Large intestine (tissue), 3 donors: ENCODE measurements around the gene AGAP3. TPM values are rescaled to one million over a fixed set of nuclear protein-coding genes. Genes with fewer than 3 reads are reported as not detected.

Experiments
- DNase-seq, 2 donors: peaks; one replicate each; pipeline versions ENCODE4 v3.0.0 to v3.0.0-alpha.2; 2013
- H3K27ac ChIP-seq: one replicate; pipeline ENCODE4 v1.5.1; 2013; ENCODE audit warnings: low read length
- H3K27me3 ChIP-seq: 2 replicates; pipeline ENCODE4 v1.6.1; 2013; ENCODE audit warnings: low read length; ENCODE audit not compliant: control insufficient read depth, insufficient read depth
- H3K36me3 ChIP-seq: 2 replicates; pipeline ENCODE4 v1.6.1; 2013; ENCODE audit warnings: low read length; ENCODE audit not compliant: control insufficient read depth, insufficient read depth
- H3K4me1 ChIP-seq: one replicate; pipeline ENCODE4 v1.6.1; 2013; ENCODE audit warnings: low read length; ENCODE audit not compliant: control insufficient read depth, insufficient read depth
- H3K4me3 ChIP-seq: one replicate; pipeline ENCODE4 v1.5.1; 2013; ENCODE audit warnings: low read length
- H3K9me3 ChIP-seq: one replicate; pipeline ENCODE4 v1.6.1; 2013; ENCODE audit warnings: mild to moderate bottlenecking, low read depth, low read length, moderate library complexity; ENCODE audit not compliant: control insufficient read depth
- WGBS: methylation state at CpG from one replicate; pipeline ENCODE4 v1.1.5; 2013; ENCODE audit warnings: low lambda C conversion rate; ENCODE audit not compliant: insufficient coverage; 5-methylcytosine and 5-hydroxymethylcytosine counted together
- polyA plus RNA-seq: library from polyadenylated mRNA; unstranded; fragments of 120-200 nt; gene quantifications from one replicate; pipeline ENCODE4 v1.2.1, GENCODE V29; 2013

Gene AGAP3
- polyA plus RNA-seq, 1 donor = 58.0 TPM

DNA sequence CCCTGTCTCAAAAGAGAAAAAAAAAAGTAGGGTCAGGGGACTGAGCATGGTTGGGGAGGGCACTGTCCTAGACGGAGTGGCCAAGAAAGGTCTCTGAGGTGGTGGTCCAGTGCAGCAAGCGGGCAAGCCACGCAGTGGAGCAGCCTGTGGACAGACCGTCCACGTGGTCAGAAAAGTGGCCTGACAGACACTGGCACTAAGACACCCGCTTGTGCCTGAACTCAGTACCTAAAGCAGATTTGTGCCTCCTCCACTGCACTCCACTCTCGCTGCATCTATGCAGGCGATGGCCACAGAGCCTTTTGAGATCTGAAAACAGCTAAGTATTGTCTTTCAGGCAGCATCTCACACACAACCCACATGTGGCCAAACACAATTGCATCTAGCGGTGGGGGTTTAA is 92.0 kb downstream of the AGAP3 start:
- H3K27me3 ChIP-seq = peaks cover 53% of the 10 kb centered on the region
- 100% methylated on average over 1 of the region's 9 CpGs for WGBS
- DNase-seq = no peak

DNA sequence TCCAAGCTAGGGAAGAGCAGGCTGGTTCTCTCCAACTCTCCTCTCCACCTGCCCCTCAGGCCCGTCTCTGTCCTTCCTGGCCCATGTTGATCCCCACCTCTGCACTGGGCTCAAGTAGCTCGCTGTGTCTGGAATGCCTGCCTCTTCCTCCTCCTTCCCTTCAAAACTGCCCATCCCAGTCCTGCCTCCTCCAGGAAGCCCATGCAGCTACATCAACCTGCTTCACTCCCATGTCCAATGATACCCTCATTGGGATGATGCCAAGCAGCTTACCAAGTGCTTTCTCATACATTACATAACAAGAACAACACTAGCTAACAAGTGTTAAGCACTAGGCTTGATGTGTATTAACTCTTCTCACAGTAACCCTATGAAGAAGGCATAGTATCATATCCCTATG is 92.6 kb downstream of the AGAP3 start:
- Histone ChIP-seq H3K9me3 (peaks cover 10% of the 10 kb centered on the region), H3K4me3 (no peak overlapping the region), H3K4me1 (no peaks in the 10 kb centered on the region), H3K27me3 (peaks cover 49% of the 10 kb centered on the region), H3K27ac (no peak overlapping the region), H3K36me3 (no peaks in the 10 kb centered on the region)
- 100% methylated on average over 1 of the region's 2 CpGs for WGBS
- no peak for DNase-seq

More for the DNA sequence above, 92.0 kb downstream of the AGAP3 start:
- no peak overlapping the region for H3K27ac ChIP-seq
- H3K36me3 ChIP-seq = no peaks in the 10 kb centered on the region
- no peaks in the 10 kb centered on the region for H3K4me1 ChIP-seq
- H3K9me3 ChIP-seq = peaks cover 13% of the 10 kb centered on the region
- H3K4me3 ChIP-seq = no peak overlapping the region

DNA sequence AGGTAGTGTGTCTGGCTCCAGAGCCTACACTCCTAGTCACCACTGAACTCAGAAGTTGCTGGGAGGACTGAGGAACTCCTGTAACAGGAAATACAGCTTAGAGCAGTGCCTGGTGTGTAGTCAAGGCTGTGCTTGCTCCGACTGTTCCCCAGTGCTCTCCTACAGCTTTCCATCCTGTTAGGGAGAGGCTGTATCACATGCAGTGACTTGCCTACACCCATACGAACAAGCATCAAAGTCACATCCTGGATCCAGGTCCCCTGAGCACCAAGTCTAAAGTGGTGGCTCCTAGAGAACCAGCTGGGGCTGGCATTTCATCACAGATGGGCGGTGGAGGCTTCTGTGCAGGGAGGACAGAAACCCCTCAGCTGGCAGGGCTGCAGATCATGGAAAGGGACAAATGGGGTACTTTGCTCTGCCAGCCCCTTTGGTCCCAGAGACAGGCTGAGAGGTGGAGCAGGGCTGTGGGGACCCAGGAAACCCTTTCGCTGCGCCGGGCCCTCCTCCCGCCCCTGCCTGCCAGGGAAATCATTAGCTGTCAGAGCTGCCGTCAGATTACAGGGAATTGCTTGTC is 93.1 kb downstream of the AGAP3 start:
- Histone ChIP-seq H3K9me3 (peaks cover 4% of the 10 kb centered on the region), H3K27ac (no peak overlapping the region), H3K27me3 (peaks cover 47% of the 10 kb centered on the region), H3K4me1 (no peaks in the 10 kb centered on the region), H3K36me3 (no peaks in the 10 kb centered on the region), H3K4me3 (no peak overlapping the region)
- WGBS = no CpG with 5 or more reads among the region's 8 CpGs
- no peak for DNase-seq

DNA sequence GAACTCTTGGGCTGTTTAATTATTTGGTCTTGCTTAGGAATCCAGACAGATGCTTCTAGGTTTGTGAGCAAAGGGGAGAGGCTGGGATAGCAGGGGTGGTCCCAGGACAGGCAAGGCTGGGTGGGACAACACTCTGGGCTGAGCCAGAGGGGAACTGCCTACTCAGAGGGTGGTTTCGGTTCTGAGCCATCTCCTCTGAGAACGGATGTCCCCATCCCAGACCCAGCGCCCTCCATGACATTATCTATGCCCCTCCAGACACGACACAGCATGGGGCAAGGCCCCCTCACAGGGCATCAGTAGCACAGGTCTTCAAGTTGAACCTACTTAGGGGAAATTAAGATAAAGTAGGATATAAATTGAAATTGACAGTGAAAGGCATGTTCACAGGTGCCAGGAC is 93.7 kb downstream of the AGAP3 start:
- WGBS = no CpG with 5 or more reads among the region's 4 CpGs
- Histone ChIP-seq H3K9me3 (no peaks in the 10 kb centered on the region), H3K4me1 (no peaks in the 10 kb centered on the region), H3K27me3 (peaks cover 42% of the 10 kb centered on the region), H3K4me3 (no peak overlapping the region), H3K36me3 (no peaks in the 10 kb centered on the region), H3K27ac (no peak overlapping the region)
- DNase-seq = no peak

DNA sequence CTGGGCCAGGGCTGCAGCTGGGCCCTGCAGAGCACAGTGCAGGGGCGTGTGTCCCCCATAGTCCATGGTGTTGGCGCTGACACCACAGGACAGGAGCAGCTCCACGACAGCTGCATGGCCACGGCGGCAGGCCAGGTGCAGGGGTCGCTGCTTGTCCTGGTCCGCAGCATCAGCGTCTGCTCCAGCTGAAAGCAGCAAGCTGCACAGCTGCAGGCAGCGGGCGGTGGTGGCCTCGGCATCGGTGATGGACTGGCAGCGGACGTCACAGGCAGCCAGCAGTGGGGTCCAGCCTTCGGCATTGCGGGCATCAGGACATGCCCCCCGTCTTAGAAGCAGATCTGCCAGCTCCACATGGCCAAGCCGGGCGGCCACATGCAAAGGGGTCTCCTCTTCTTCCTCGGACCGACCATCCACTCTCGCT is 94.7 kb downstream of the AGAP3 start:
- no peaks in the 10 kb centered on the region for H3K4me1 ChIP-seq
- no peaks in the 10 kb centered on the region for H3K36me3 ChIP-seq
- DNase-seq = no peak
- H3K27me3 ChIP-seq = peaks cover 31% of the 10 kb centered on the region
- WGBS = no CpG with 5 or more reads among the region's 22 CpGs
- no peaks in the 10 kb centered on the region for H3K9me3 ChIP-seq
- H3K4me3 ChIP-seq = no peak overlapping the region
- H3K27ac ChIP-seq = no peak overlapping the region

DNA sequence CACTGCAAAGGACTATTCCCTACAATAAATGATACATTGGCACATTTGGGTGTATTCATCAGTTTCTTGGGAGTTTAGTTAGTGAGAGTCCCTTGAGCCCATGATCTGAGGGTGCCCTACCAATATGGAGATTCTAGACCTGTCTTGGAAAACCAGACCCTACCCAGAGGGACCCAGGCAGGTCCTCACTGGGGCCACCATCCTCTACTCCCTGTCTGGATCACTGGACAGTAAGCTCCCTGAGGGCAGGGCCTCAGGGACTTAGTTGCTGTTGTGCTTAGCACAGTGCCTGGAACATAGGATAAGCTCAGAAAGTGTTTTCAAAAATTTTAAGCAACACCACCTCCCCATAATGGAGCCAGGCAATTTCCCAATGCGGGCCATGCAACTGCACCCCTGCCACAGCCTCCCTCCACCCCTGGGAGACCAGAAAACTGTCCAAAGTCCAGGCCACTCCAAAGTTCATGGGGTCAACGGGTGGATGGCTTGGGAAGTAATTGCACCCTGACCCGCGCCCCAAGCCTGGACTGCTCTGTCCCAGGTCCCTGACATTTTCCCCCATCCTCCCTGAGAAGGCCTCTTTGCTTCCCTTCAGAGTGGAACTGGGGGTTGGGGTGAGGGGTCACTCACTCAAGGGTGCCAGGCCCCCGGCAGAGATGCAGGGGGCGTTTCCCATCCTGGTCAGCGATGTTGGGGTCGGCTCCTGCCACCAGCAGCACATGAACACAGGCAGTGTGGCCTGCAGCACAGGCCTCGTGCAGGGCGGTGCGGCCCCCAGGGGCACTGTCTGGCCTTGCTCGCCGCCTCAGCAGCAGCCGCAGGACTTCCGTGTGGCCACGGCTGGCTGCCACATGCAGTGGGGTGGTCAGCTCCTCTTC is 99.7 kb downstream of the AGAP3 start:
- Histone ChIP-seq H3K9me3 (no peaks in the 10 kb centered on the region), H3K4me3 (no peak overlapping the region), H3K36me3 (no peaks in the 10 kb centered on the region), H3K27me3 (peaks cover 11% of the 10 kb centered on the region), H3K27ac (no peak overlapping the region), H3K4me1 (no peaks in the 10 kb centered on the region)
- no peak for DNase-seq
- WGBS = no CpG with 5 or more reads among the region's 16 CpGs

DNA sequence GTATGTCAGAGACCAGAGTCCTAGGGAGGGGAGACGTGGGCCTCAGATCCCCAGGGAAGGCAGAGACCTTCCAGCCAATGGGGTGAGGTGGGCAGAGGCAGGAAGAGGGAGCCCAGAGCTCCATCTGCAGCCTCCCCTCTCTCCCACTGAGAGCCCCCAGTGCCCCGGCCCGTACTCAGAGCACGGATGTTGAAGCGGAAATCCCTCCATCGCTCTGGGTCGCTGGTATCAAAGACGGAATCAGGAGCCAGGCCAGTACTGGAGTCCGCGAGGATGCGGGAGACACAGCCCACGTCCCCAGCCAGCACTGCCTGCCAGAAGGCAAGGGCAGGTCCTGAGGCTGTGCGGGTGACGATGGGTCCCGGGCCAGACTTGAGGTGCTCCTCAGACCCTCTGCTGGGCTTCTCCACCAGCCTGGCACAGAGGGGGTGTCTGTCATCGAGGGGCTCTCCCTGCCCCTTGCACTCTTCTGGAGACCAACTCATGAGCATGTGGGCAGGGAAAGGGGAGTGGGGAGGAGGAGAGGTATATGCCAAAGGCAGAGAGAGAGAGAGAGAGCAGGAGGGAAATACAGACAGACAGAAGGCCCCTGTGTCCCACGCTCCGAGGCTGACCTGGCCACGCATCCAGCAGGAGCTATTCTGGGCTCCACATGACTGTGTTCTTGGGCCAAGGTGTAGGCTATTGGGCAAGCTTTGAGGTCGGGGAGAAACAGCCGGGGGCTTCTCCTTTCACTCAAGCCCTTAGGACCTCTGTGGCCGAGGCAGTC is 100.5 kb downstream of the AGAP3 start, which contains the start of gene ASB10:
Gene ASB10 (minus strand): TSS at position 611 of the 769 bp plus-strand sequence. CDS start 120 bp downstream, at position 491.
- H3K4me1 ChIP-seq = no peaks in the 10 kb centered on the region
- H3K27ac ChIP-seq = no peak within 1 kb of the TSS
- WGBS = no CpG with 5 or more reads among the region's 22 CpGs
- peaks cover 11% of the 10 kb centered on the region for H3K27me3 ChIP-seq
- no peak within 1 kb of the TSS for H3K4me3 ChIP-seq
- no peaks in the 10 kb centered on the region for H3K36me3 ChIP-seq
- H3K9me3 ChIP-seq = no peaks in the 10 kb centered on the region
- DNase-seq = no peak

DNA sequence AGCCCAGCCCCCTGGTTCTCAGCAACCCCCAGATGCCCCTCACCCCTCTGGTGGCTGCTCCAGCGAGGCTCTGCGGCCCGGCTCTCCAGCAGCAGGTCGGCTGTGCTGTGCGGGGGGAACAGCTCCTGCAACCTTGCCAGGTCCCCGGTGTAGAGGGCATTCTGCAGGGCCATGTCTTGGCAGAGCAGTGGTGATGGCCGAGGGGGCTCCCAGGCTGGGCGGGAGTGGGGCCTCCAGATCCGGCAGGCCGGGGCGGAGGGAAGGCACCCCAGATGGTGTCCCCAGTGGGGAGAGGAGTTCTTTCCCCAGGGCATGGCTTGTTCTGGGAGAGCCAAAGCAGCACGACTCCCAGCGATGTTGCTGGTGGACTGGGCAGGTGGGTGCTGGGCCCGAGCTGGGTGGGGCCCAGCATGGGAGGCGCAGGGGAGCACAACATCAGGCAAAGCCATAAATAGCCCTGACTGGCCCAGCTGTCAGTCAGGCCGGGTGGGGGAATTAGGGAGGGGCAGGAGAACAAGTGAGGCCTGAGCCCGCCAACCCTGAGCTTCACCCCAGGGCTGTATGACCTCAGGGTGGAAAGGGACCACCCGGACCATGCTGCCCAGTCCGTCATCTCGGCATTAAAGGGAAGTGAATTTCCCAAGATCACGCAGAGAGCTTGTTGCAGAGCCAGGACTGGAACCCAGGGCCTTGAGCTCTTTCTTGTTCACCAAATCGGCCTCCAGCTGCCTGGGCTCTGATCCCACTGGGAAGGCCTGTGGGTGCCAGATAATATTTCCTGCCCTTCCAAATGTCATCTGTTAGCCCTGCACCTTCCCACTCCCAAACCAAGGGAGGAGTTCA is 101.4 kb downstream of the AGAP3 start:
- Histone ChIP-seq H3K4me3 (no peak overlapping the region), H3K27ac (no peak overlapping the region), H3K36me3 (no peaks in the 10 kb centered on the region), H3K27me3 (peaks cover 11% of the 10 kb centered on the region), H3K4me1 (no peaks in the 10 kb centered on the region), H3K9me3 (no peaks in the 10 kb centered on the region)
- DNase-seq = no peak
- 100% methylated on average over 1 of the region's 22 CpGs for WGBS

DNA sequence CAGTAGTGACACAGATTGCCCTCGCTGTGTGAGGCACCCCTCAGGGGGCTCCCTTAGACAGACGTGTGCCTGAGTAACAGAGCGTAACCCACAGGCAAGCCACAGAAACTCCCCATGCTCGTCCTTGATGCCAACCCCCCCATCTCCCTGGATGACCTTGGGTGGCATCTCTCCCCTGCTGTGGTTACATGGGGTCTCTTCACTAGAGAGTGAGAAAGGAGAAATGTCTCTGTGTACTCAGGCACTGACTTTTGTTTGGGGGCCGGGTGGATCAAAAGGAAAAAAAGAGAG is 101.9 kb downstream of the AGAP3 start:
- DNase-seq = no peak
- WGBS = no CpG with 5 or more reads among the region's 5 CpGs
- peaks cover 11% of the 10 kb centered on the region for H3K27me3 ChIP-seq
- H3K4me3 ChIP-seq = no peak overlapping the region
- H3K36me3 ChIP-seq = no peaks in the 10 kb centered on the region
- H3K9me3 ChIP-seq = no peaks in the 10 kb centered on the region
- H3K27ac ChIP-seq = no peak overlapping the region
- H3K4me1 ChIP-seq = no peaks in the 10 kb centered on the region

DNA sequence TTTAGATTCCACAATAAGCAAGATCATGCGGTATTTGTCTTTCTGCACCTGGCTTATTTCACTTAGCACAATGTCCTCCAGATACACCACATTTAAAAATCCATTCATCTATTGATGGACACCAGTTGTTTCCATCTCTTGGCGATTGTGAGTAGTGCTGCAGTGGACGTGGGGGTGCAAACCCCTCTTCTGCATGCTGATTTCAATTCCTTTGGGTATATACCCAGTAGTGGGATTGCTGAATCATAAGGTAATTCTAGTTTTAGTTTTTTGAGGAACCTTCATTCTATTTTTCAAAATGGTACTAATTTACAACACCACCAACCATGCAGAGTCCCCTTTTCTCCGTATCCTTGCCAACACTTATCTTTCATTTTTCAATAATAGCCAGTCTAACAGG is 102.8 kb downstream of the AGAP3 start:
- Histone ChIP-seq H3K4me1 (no peaks in the 10 kb centered on the region), H3K27me3 (peaks cover 11% of the 10 kb centered on the region), H3K4me3 (no peak overlapping the region), H3K27ac (no peak overlapping the region), H3K36me3 (no peaks in the 10 kb centered on the region), H3K9me3 (no peaks in the 10 kb centered on the region)
- WGBS = 67% methylated on average over 1 of the region's 4 CpGs
- DNase-seq = no peak
